PC-9 (cell line): ENCODE measurements around the gene SYNGR1.

Experiments
- CTCF ChIP-seq: fragments of 200-600 bp; sonication (generic); conservative IDR thresholded peaks from 2 replicates; pipeline ENCODE4 v1.6.1; 2017; ENCODE audit warnings: mixed run types, antibody characterized with exemption, mild to moderate bottlenecking, moderate library complexity
- EZH2 ChIP-seq: fragments of 200-600 bp; sonication (generic); IDR thresholded peaks from 2 replicates; pipeline ENCODE4 v1.8.0; 2017; ENCODE audit warnings: antibody characterized with exemption, low read depth

GRCh38 chr22:39392341-39392948 lies 42.7 kb downstream of the SYNGR1 start:
- TF ChIP-seq CTCF (no peak), EZH2 (no peak)
